HG02973 (cell line): ENCODE results near the gene ERICH6B.
"Not testable (repeated sequence)": the region's sequence is repeated elsewhere in the genome, so short reads cannot be mapped to it uniquely, and the experiment has no call there.

Experiments
- ATAC-seq: cut with Tn5 transposase; IDR thresholded peaks from one replicate; pipeline ENCODE4 v1.9.1; 2021; ENCODE audit warnings: moderate library complexity; ENCODE audit not compliant: unreplicated experiment

The ERICH6B gene

DNA sequence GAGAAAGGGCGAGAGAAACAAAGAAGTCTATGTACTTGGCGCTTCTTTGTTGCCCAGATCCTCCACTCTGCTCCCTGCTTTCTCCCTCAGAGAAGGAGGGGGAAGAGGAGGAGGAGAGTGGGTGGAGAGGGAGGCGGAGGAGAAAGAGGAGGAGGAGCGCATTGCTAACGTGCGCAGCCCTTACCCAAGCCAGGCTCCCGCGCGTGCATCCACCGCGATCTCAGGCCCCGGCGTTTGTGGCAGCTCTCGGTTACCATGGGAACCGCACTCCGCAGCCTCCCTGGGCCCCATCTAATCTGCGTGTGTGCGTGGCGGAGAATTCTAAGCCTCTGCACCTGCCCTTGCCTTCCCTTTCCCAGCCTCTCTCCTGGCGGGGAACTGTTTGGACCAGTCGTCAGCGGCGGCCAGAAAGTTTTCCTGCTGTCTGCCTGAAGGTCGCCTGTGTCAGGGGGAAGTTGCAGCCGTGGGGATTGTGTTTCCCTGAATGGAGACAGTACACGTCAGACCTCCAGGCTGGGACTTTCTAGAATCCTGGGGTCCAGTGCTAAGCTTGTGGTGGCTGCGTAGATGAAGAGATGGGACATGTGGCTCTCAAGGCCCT, at the start of gene ERICH6B:
TSS of gene ERICH6B (minus strand) at position 239 of the 601 bp plus-strand sequence. CDS start 18,734 bp downstream, outside the sequence.
- no peak for ATAC-seq

- ATAC-seq, result not testable (repeated sequence)
These were observed 47.4 kb upstream of the ERICH6B start for GRCh38 chr13:45662903-45663302.

DNA sequence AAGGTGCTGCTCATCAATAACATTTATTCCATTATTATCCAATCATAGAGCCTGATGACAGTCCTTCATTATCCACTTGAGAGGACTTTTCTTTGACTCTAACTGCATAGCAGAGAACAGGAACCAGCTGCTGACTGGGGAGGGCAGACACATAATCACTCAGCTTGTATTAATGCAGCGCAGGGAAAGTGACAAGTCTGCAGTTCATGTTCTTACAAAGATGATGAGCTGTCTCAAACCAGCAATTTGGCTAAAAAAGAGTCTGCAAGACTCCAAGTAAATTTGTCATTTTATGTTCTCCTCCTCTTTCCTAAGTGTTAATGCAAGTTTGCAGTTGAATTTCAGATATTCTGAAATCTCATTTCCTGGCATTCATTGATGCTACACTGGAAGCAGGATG, 46.6 kb upstream of the ERICH6B start:
- no peak for ATAC-seq

GRCh38 chr13:45660458-45660857, 44.9 kb upstream of the ERICH6B start:
- not testable (repeated sequence) for ATAC-seq

GRCh38 chr13:45659536-45659935, 44.0 kb upstream of the ERICH6B start:
- ATAC-seq, result no peak

GRCh38 chr13:45658586-45659235, 43.2 kb upstream of the ERICH6B start:
- no peak for ATAC-seq

- ATAC-seq, result no peak
These were observed 39.3 kb upstream of the ERICH6B start for GRCh38 chr13:45654633-45655349.

- not testable (repeated sequence) for ATAC-seq
These were observed 29.7 kb upstream of the ERICH6B start for GRCh38 chr13:45645263-45645662.

- ATAC-seq, result not testable (repeated sequence)
These were observed 26.6 kb upstream of the ERICH6B start for GRCh38 chr13:45642159-45642558.

DNA sequence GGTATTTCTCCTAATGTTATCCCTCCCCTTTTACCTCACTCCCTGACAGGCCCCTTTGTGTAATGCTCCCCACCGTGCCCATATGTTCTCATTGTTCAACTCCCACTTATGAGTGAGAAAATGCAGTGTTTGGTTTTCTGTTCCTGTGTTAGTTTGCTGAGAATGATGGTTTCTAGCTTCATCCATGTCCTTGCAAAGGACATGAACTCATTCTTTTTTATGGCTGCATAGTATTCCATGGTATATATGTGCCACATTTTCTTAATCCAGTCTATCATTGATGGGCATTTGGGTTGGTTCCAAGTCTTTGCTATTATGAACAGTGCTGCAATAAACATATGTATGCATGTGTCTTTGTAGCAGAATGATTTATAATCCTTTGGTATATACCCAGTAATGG, 19.8 kb upstream of the ERICH6B start:
- ATAC-seq, result not testable (repeated sequence)

DNA sequence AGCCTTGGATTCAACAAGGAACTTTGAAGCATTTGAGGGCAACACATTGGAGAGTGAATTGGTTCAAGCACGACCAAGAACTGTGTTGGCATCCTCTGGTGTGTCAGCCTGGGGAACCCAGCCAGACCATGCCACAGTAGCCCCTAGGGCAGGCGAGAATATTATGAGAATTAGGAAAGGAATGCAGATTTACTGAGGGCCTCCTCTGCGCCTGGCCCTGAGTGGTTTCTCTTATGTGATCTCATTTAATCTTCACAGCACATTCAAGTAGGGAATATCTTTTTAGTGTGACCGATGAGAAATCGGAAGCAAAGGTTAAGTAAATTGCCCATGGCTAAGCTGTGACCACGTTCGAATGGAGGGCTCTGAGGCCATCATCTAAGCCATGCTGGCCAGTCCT, 15.3 kb upstream of the ERICH6B start:
- no peak for ATAC-seq

DNA sequence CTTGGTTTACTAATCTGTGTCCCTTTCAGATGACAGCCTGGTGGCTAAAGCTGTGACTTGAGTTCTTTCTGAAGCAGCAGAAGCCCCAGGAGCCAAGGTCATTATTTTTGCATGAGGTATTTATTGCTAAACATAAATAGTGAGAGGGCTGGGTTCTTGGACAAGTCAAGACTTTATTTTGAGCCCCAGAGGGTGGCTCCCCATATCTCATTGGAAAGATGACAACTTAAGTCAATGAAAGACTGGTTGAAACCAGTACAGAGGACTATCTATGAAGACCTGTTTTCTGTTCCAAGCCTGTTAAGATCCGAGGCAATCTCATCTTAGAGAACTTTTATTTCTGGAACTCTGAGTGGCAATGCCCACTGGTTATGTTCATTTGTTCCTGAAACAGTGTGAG, 14.4 kb upstream of the ERICH6B start:
- no peak for ATAC-seq

DNA sequence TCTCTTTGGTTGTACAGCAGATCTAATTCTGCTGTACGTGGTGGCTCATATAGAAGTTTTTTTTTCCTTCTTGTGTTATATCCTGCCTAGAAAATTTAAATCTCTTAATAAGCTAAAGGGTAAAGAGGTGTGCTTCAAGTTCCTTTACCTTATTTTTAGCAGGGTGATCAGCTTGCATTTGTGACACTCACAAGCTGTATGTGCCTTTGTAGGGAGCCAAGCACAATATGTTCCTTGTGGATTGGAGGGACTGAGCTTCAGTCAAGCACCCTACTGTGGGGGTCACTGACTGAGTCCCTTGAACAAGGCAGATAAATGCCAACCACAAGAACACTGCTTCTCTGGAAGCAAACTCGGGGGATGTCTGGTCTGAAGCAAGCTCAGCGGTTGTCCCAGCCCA, 12.6 kb upstream of the ERICH6B start:
- ATAC-seq, result no peak

DNA sequence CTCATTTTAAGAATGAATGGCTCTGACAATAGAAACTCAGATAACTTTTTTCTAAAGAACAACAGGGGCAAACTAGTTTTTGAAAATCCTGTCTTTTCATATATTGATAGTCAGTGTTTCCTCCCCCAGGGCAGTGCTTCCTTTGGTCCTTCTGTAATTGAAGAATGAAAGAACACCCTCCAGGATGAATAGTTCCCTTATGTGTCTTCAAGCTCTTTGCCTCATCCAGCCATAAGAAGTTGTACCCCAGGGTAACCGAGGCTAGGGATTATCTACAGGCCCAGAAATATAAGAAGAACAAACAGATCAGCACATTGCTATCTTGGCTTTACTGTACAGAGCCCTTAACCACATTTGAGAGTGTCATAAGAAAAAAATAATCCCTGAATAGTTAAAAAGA, 12.1 kb upstream of the ERICH6B start:
- no peak for ATAC-seq

DNA sequence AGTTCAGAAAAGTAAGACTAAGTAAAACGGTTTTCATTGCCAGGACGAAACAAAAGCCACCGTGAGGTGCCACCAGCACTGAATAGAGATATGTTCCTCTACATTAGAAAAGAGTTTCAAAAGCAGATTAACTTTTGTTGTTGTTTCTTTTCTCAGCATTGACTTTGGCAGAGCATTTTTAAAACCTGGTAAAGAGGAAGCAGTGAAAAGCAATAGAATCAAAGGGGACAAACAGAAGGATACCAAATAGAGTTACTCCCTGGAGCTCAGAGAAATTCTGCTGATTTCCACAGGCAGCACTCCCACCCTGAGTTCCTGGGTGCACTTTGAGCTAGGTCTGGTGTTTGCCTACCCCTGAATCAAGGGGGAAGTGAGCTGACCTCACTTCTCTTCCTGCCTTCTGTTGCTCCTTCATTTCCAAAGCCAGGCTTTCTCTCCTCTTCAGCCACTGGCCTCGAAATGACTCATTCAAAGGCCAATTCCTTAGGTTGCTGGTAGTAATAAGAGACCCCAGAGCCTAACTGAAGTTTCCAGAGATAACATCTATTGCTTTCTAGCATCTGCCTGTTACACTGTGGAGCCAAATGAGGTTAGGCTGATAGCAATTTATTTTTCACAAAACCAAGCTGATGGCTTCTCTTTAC, 11.3 kb upstream of the ERICH6B start:
- ATAC-seq, result no peak

DNA sequence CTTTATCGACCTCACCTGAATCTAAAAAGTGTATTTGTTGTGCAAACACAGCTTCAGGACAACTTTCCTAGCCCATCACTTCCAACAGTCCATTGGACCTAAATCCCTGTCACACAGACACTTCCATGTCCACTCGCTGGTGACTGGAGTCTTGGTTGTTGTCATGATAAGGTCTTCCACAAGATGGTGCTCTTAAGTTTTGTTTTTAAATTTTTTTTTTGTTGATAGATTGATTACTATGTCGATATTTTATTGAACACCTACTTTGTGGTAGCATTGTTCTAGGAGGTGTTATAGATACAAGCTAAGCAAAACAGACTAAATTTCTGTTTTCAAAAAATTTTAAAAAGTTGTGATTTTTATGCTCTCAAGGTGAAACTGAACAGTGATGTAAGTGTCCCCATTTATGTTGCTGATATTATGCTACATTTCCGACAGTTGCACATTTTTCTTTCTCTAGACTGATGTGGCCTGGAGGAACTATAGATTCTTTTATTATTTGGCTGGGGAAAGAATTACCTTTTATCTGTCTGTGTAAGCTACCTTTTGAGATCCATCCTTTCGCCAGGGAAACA, 8.1 kb upstream of the ERICH6B start:
- no peak for ATAC-seq

DNA sequence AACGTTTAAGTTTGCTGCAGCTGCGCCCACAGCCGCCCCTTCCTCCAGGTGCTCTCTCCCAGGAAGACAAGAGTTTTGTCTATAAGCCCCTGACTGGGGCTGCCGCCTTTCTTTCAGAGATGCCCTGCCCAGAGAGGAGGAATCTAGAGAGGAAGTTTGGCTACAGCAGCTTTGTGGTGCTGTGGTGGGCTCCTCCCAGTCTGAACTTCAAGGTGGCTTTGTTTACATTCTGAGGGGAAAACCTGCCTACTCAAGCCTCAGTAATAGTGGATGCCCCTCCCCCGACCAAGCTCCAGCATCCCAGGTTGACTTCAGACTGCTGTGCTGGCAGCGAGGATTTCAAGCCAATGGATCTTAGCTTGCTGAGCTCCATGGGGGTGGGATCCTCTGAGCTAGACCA, 6.4 kb upstream of the ERICH6B start:
- no peak for ATAC-seq

GRCh38 chr13:45607931-45608330, 7.6 kb downstream of the ERICH6B start:
- no peak for ATAC-seq

DNA sequence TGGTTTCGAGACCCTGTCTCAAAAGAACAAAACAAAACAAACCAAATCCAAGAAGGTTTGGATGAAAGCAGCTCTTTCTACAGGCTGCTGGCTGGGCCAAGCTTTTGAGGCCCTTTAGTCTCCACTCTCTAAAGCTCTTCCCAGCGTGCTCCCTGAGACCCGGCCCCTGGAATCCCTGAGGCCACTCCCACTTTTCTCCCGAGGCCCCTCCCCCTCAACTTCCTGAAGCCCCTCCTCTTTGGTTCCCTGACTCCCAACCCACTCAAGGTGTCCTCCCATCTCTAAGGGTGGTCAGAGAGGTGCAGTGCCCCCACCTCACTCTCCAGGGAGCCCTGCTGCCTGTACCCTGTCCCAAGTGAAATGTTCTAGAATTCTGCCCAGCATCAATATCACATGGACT, 10.6 kb downstream of the ERICH6B start:
- no peak for ATAC-seq

GRCh38 chr13:45603338-45603737, 12.2 kb downstream of the ERICH6B start:
- no peak for ATAC-seq
